HEK293 (cell line): ENCODE measurements around the gene ELMO1.

Experiments used
- CTCF ChIA-PET: fragments of 350-600 bp; formaldehyde crosslinking; extraction: SDS; loops from one replicate; lab custom pipeline; 2021; ENCODE audit warnings: antibody characterized with exemption; lab: Yijun Ruan, JAX
- POLR2A ChIA-PET: fragments of 300-600 bp; formaldehyde crosslinking; extraction: SDS; loops from one replicate; lab custom pipeline; 2020; ENCODE audit warnings: antibody characterized with exemption, inconsistent platforms; lab: Yijun Ruan, JAX
- H3K27ac ChIP-seq: fragments of 200-500 bp; sonication (Bioruptor generic); 2 replicates; pipeline ENCODE4 v1.5.1; 2014; ENCODE audit warnings: low read depth, low read length, control low read depth, inconsistent platforms; ENCODE audit errors: extremely low read depth
- H3K36me3 ChIP-seq, 2 experiments: fragments of 200-500 bp in 1 of 2; sonication (Bioruptor generic) in 1 of 2; 1 replicate in 1 of 2; 2 replicates in 1 of 2; pipeline ENCODE4 v1.5.1; 2014 to 2017; ENCODE audit warnings: inconsistent platforms in 2 of 2, low read length in 2 of 2; ENCODE audit not compliant: control insufficient read depth in 2 of 2, insufficient read depth in 1 of 2
- H3K4me1 ChIP-seq: fragments of 200-500 bp; sonication (Bioruptor generic); 2 replicates; pipeline ENCODE4 v1.5.1; 2014; ENCODE audit warnings: mild to moderate bottlenecking, low read length, inconsistent platforms; ENCODE audit not compliant: control insufficient read depth, insufficient read depth
- H3K4me3 ChIP-seq: 2 replicates; pipeline ENCODE4 v1.5.1; 2011; ENCODE audit warnings: low read depth, mild to moderate bottlenecking, control low read depth, low read length, moderate library complexity
- H3K9me3 ChIP-seq: fragments of 200-500 bp; sonication (Bioruptor generic); 2 replicates; pipeline ENCODE4 v1.5.1; 2014; ENCODE audit warnings: low read depth, low read length, inconsistent platforms; ENCODE audit not compliant: control insufficient read depth, insufficient read depth
- BCL11B ChIP-seq: fragments of 450-650 bp; formaldehyde crosslinking; IDR thresholded peaks from 2 replicates; pipeline ENCODE4 v1.5.1; 2016; ENCODE audit warnings: low read depth, missing biosample characterization, missing genetic modification characterization
- FEZF1 ChIP-seq: fragments of 450-650 bp; formaldehyde crosslinking; IDR thresholded peaks from 2 replicates; pipeline ENCODE4 v1.5.1; 2016; ENCODE audit warnings: missing biosample characterization, missing genetic modification characterization
- KLF1 ChIP-seq: fragments of 450-650 bp; formaldehyde crosslinking; IDR thresholded peaks from 2 replicates; pipeline ENCODE4 v1.5.1; 2016; ENCODE audit warnings: missing biosample characterization, missing genetic modification characterization
- MEIS1 ChIP-seq: sonication (generic); formaldehyde crosslinking; IDR thresholded peaks from 2 replicates; pipeline ENCODE4 v1.8.1; 2022; ENCODE audit warnings: missing genetic modification reagents, mild to moderate bottlenecking, borderline replicate concordance
- MYNN ChIP-seq: fragments of 450-650 bp; formaldehyde crosslinking; IDR thresholded peaks from 2 replicates; pipeline ENCODE4 v1.5.1; 2016; ENCODE audit warnings: missing biosample characterization, missing genetic modification characterization, borderline replicate concordance
- OVOL3 ChIP-seq: fragments of 450-650 bp; formaldehyde crosslinking; IDR thresholded peaks from 2 replicates; pipeline ENCODE4 v1.5.1; 2016; ENCODE audit warnings: missing biosample characterization, missing genetic modification characterization
- PBX3 ChIP-seq: sonication (generic); formaldehyde crosslinking; IDR thresholded peaks from 2 replicates; pipeline ENCODE4 v1.8.1; 2022; ENCODE audit warnings: mild to moderate bottlenecking, moderate library complexity, missing genetic modification reagents
- PRDM2 ChIP-seq: fragments of 450-650 bp; formaldehyde crosslinking; IDR thresholded peaks from 2 replicates; pipeline ENCODE4 v1.5.1; 2016; ENCODE audit warnings: missing biosample characterization, missing genetic modification characterization, borderline replicate concordance
- SP3 ChIP-seq: fragments of 450-650 bp; formaldehyde crosslinking; IDR thresholded peaks from 2 replicates; pipeline ENCODE4 v1.5.1; 2016; ENCODE audit warnings: missing biosample characterization, missing genetic modification characterization
- ZBTB17 ChIP-seq: fragments of 450-650 bp; formaldehyde crosslinking; IDR thresholded peaks from 2 replicates; pipeline ENCODE4 v1.5.1; 2016; ENCODE audit warnings: missing biosample characterization, missing genetic modification characterization
- ZEB2 ChIP-seq: fragments of 450-650 bp; formaldehyde crosslinking; IDR thresholded peaks from 2 replicates; pipeline ENCODE4 v1.5.1; 2016; ENCODE audit warnings: missing biosample characterization, missing genetic modification characterization
- ZFP3 ChIP-seq: fragments of 450-650 bp; formaldehyde crosslinking; IDR thresholded peaks from 2 replicates; pipeline ENCODE4 v1.5.1; 2016; ENCODE audit warnings: low read depth, missing biosample characterization, missing genetic modification characterization
- ZNF114 ChIP-seq: fragments of 450-650 bp; formaldehyde crosslinking; IDR thresholded peaks from 2 replicates; pipeline ENCODE4 v1.5.0; 2017; ENCODE audit warnings: missing biosample characterization, missing genetic modification characterization
- ZNF514 ChIP-seq: fragments of 450-650 bp; formaldehyde crosslinking; IDR thresholded peaks from 2 replicates; pipeline ENCODE4 v1.5.1; 2016; ENCODE audit warnings: missing biosample characterization, missing genetic modification characterization
- ZNF654 ChIP-seq: fragments of 450-650 bp; formaldehyde crosslinking; IDR thresholded peaks from 2 replicates; pipeline ENCODE4 v1.5.1; 2016; ENCODE audit warnings: low read depth, missing biosample characterization, missing genetic modification characterization
- ZNF785 ChIP-seq: fragments of 450-650 bp; formaldehyde crosslinking; IDR thresholded peaks from 2 replicates; pipeline ENCODE4 v1.5.1; 2016; ENCODE audit warnings: missing biosample characterization, missing genetic modification characterization
- ZNF792 ChIP-seq: fragments of 450-650 bp; formaldehyde crosslinking; IDR thresholded peaks from 2 replicates; pipeline ENCODE4 v1.5.1; 2016; ENCODE audit warnings: missing biosample characterization, missing genetic modification characterization
- ZNF837 ChIP-seq: fragments of 450-650 bp; formaldehyde crosslinking; IDR thresholded peaks from 2 replicates; pipeline ENCODE4 v1.5.1; 2016; ENCODE audit warnings: missing biosample characterization, missing genetic modification characterization
- TF ChIP-seq, protein P1 (sequence below): fragments of 450-650 bp; formaldehyde crosslinking; IDR thresholded peaks from 2 replicates; pipeline ENCODE4 v1.5.1; 2016; ENCODE audit warnings: missing biosample characterization, missing genetic modification characterization

ELMO1 gene

DNA sequence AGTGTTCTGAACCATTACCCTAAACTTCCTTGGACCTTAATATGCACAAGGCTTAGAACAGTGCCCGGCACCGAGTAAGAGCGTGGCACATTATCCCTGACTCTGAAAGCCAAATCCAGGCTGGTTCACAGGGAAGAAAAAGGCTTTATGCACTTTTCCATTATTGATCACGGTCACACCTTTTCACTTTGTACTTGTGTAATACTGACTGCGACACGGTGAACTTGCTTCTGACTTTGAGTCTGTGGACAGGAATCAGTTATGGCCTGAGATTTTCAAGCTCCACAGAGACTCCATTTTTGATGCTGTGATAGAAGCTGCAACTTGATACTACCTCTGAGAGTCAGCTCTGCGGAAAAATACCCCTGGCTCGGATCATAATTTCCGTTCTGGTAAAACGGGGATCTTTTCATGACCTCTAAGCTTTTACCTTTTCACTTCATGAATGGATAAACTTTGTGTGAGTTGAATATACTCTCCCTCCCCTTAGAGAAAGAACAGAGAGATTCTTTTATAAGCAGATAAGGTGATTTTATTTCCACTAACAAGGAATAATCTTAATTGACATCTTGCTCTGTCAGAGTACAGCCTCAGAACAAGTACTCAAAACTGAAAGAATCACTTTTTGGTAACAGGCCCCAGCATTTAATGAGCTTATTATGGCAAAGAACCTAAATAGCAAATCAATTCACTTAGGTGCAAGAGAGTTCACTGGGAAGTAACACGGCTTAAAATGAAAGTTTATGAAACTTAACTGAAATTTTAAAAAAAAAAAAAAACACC, 88.8 kb downstream of the ELMO1 start (continued):
- TF ChIP-seq PBX3 (CRISPR knock-in tag) (no peak), OVOL3 (no peak), ZNF792 (tag by site-specific recombination) (no peak), ZEB2 (tag by site-specific recombination) (no peak), ZBTB17 (tag by site-specific recombination) (no peak), ZNF514 (no peak), BCL11B (no peak), ZNF837 (tag by site-specific recombination) (no peak)
- TF ChIP-seq, protein P1, sequence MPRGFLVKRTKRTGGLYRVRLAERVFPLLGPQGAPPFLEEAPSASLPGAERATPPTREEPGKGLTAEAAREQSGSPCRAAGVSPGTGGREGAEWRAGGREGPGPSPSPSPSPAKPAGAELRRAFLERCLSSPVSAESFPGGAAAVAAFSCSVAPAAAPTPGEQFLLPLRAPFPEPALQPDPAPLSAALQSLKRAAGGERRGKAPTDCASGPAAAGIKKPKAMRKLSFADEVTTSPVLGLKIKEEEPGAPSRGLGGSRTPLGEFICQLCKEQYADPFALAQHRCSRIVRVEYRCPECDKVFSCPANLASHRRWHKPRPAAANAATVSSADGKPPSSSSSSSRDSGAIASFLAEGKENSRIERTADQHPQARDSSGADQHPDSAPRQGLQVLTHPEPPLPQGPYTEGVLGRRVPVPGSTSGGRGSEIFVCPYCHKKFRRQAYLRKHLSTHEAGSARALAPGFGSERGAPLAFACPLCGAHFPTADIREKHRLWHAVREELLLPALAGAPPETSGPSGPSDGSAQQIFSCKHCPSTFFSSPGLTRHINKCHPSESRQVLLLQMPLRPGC, result no peak

DNA sequence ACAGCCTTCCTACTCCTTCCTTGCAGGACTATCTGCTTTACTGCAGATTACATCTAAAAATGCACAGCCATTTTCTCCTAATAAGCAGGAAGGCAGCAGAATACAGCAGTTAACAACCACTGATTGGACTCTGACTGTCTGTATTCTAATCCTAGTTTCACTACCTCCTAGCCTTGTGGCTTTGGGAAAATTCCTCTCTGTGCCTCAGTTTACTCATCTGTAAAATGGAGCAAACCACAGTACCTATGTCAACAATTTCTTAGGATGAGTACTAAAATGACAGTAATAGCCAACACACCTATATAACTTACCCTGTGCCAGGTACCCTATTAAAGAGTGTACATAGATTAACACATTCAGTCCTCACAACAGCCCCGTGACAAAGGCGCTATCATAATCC, 89.5 kb downstream of the ELMO1 start:
- ChIA-PET CTCF (no interaction called here), POLR2A (no interaction called here)
- Histone ChIP-seq H3K27ac (no peak overlapping the region), H3K4me1 (peaks cover 10% of the 10 kb centered on the region; the same call in 1 of the 2 replicates), H3K9me3 (no peaks in the 10 kb centered on the region), H3K36me3 (no peaks in the 10 kb centered on the region), H3K4me3 (no peak overlapping the region)
- TF ChIP-seq MYNN (tag by site-specific recombination), result no peak
- TF ChIP-seq KLF1 (tag by site-specific recombination), result no peak
- no peak for TF ChIP-seq ZNF785 (tag by site-specific recombination)
- TF ChIP-seq MEIS1 (CRISPR knock-in tag), result no peak
- no peak for TF ChIP-seq ZNF114 (tag by site-specific recombination)
- no peak for TF ChIP-seq SP3 (tag by site-specific recombination)
- TF ChIP-seq FEZF1, result no peak
- TF ChIP-seq ZNF654 (tag by site-specific recombination), result no peak
- no peak for TF ChIP-seq PRDM2 (tag by site-specific recombination)
- TF ChIP-seq ZFP3, result no peak
